GM11168 (cell line): ENCODE data around the gene HS3ST2.
"Not testable (repeated sequence)": the region's sequence is repeated elsewhere in the genome, so short reads cannot be mapped to it uniquely, and the experiment has no call there.

Source experiments
- in situ Hi-C: fragments of 300-500 bp; cut with MboI; formaldehyde crosslinking; loops from one replicate; pipeline ENCODE4 v1.12.0; 2022; ENCODE audit warnings: low sequenced_read_pairs; ENCODE audit not compliant: unreplicated experiment

Gene HS3ST2

GRCh38 chr16:22871861-22872260, 57.9 kb downstream of the HS3ST2 start:
- in situ Hi-C loops: no loop called here

GRCh38 chr16:22874394-22874793, 60.4 kb downstream of the HS3ST2 start:
- in situ Hi-C loops: no loop called here

DNA sequence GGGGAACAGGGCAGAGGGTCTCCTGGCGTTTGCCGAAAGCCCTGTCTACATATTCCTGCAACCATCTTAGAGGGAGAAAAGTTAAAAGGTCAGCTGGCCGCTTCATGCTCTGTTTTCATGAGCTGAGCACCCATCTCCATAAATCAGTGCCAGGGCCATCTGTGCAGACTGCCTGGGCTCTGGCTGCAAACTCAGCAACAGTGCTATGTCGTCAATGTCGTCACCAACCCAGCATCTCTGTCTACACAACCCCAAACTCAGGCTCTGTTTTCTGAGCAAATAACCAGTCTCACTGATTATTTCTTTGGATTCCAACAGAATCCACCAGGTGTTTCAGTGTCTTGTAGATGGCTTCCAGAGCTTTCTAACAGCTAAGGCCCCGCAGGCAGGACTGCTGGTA, 65.0 kb downstream of the HS3ST2 start:
- in situ Hi-C loops: no loop called here

GRCh38 chr16:22879466-22879865, 65.5 kb downstream of the HS3ST2 start:
- in situ Hi-C loops: no loop called here

DNA sequence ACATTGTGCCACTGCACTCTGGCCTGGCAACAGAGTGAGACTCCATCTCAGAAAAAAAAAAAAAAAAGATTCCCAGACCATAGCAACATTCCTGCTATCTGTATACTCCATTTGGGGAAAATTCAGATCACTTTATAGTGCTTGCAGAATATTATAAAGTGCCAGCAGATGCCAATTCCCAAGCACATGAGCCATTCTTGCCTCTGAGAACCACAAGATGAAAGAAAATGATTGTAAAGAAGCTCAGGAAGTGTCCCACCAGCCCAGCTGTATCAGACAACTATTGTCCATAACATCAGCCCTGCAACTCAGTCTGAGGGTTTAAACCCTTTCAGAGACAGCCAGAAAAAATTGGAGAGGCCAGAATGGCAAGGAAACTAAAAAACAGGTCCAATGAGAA, 69.0 kb downstream of the HS3ST2 start:
- in situ Hi-C loops: no loop called here

DNA sequence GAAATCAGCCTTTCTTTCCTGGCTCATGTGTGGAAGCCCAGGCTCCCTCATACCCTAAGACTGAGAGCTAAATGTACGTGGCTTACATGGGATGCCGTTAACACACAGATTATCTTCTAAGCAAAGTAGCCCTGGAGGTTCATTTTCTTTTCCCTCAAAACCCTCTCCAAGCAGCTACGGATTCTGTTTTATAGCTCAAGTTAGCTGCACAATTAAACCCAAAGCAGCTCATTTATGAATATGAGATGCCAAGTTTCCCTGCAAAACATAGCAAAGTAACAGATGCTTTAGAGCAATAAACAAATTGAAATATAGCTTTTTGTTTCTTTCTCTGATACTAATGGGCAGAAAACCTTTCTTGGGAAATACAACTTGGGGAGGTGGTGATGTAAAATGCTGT, 72.0 kb downstream of the HS3ST2 start:
- in situ Hi-C loops: no loop called here

DNA sequence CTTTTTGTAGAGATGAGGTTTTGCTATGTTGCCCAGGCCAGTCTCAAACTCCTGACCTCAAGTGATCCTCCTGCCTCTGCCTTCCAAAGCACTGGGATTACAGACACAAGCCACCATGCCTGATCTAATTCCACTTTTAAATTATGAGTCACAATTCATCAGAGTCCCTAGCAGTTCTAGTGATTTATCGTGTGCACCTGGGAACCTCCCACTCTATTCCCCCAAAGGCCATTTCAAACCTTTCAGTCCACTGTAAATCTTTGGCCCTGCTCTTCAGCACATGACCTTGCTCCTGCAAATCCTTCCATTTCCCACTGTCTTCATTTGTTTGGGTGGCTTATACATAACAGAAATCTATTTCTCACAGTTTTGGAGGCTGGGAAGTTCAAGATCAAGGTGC, 73.0 kb downstream of the HS3ST2 start:
- in situ Hi-C loops: no loop called here

GRCh38 chr16:22887445-22887844, 73.5 kb downstream of the HS3ST2 start:
- in situ Hi-C loops: no loop called here

- in situ Hi-C loops: no loop called here
These were observed 74.8 kb downstream of the HS3ST2 start for GRCh38 chr16:22888791-22889190.

DNA sequence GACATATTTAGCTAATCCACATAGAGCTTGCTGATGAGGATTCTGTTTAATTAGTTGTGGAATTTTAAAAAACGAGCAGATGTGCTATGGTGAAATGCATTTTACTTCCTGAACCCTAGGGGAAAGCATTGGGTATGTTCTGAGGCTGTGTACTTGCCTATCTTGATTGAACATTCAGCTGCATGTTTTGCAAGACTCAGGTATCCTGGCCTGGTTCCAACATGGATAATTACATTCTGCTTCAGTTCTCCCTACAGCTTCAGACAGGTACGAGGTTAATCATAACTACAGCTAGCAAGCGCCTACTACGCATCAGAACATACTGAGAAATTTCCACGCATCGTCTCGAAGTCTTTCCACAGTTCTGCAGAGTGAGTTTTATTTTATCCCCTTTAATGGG, 77.0 kb downstream of the HS3ST2 start:
- in situ Hi-C loops: no loop called here

DNA sequence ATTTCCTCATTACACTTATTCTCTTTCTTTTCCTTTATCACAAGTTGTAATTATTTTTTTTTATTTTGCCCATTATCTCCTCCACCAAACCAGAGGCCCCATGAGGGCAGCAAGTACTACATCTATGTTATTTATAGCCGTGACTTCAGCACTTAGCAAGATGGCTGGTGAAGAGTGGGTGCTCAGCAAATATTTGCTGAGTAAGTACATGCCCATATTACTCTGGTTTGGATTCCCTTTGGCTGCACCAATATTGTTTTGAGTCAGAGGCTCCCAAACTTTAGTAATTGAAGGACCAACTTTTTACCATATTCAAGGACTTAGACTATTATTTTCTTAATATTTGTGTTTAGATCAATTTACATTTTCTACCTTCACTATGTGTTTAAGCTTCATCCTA, 83.2 kb downstream of the HS3ST2 start:
- in situ Hi-C loops: no loop called here

GRCh38 chr16:22898131-22898530, 84.2 kb downstream of the HS3ST2 start:
- in situ Hi-C loops: no loop called here

DNA sequence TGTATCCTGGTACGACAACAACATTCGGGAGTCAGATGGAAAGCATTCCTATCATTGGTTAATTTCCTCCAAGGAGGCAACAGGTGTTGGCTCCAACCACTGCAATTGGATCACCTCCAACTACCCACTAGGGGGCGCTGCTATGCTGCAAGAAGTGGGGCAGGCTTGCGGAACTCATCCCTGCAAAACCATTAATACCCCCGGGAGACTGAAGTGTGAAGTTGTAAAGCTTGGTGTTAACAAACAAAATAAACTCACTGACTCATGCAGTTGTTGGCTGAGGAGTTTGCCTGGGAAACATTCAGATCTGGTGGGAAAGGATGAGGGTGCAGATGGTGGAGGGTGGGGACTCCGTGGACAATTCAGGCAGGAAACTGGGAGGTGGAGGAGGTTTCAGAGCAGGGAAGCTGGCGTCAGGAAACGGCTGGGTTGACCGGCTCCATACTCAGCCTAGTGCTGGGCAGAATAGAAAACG, 84.9 kb downstream of the HS3ST2 start:
- in situ Hi-C loops: no loop called here

DNA sequence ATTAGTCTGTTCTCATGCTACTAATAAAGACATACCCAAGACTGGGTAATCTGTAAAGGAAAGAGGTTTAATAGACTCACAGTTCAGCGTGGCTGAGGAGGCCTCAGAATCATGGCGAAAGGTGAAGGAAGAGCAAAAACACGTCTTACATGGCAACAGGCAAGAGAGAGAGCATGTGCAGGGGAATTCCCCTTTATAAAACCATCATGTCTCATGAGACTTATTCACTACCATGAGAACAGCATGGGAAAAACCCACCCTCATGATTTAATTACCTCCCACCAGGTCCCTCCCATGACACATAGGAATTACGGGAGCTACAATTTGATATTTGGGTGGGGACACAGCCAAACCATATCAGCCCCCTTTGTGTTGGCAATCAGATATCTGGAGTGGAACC, 85.6 kb downstream of the HS3ST2 start:
- in situ Hi-C loops: not testable (repeated sequence)

GRCh38 chr16:22900863-22901262, 86.9 kb downstream of the HS3ST2 start:
- in situ Hi-C loops: no loop called here

- in situ Hi-C loops: no loop called here
These were observed 87.6 kb downstream of the HS3ST2 start for GRCh38 chr16:22901563-22901962.

- in situ Hi-C loops: no loop called here
These were observed 89.8 kb downstream of the HS3ST2 start for GRCh38 chr16:22903716-22904115.

GRCh38 chr16:22912654-22913053, 98.7 kb downstream of the HS3ST2 start:
- in situ Hi-C loops: no loop called here

DNA sequence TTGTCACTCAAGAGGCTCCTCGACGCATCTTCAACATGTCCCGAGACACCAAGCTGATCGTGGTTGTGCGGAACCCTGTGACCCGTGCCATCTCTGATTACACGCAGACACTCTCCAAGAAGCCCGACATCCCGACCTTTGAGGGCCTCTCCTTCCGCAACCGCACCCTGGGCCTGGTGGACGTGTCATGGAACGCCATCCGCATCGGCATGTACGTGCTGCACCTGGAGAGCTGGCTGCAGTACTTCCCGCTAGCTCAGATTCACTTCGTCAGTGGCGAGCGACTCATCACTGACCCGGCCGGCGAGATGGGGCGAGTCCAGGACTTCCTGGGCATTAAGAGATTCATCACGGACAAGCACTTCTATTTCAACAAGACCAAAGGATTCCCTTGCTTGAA, 101.0 kb downstream of the HS3ST2 start:
- in situ Hi-C loops: no loop called here

DNA sequence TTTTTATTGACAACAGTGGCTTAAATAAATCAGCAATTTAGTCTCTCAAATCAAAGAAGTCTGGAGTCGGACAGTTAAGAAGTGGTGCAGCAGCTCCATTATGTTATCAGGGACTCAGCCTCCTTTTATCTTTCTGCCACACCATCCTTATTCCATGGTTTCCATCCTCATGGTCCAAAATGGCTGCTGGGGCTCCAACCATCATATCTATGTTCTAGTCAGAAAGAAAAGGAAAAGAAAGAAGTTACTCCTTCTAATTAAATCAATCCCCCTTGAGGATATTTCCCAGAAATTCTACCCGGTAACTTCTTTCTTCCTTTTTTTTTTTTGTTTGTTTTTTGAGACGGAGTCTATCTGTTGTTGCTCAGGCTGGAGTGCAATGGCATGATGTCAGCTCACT, 109.5 kb downstream of the HS3ST2 start:
- in situ Hi-C loops: no loop called here

DNA sequence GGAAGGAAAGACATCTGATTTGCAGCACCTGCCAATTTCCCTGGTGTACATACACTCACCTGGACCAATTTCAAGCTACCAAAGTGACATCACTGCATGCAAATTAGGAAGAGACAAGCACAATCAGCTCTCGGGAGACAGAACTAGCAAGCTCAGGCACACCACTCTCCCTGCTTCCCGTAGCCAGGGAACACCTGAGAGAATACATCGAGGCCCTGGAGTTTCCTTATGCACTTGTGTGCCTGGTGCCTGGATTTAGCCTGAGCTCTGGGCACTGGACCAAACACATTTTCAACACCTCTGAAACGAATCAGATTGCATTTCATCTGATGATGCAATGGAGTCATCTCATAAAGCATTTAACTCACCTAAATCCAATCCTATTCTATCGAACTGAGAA, 110.5 kb downstream of the HS3ST2 start:
- in situ Hi-C loops: no loop called here

- in situ Hi-C loops: no loop called here
These were observed 112.3 kb downstream of the HS3ST2 start for GRCh38 chr16:22926105-22926751.

DNA sequence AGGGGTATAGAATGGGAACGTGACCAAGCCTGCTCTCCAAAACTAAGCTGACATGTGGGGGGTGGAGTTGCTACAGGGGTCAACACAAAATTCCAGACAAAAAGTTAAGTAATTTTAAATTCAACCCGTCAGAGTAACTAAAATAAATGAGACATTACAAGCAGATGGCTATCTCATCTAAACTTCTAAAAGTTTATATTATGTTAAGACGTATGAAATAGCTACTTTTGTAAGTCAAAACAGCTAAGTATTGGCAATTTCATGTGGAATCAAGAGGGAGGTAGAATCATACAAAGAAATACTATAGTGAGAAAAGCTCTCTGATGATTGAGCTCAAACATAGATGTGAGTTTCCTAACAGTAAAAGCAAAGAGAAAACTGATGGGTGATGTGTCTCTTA, 113.3 kb downstream of the HS3ST2 start:
- in situ Hi-C loops: no loop called here
